Activated CD4-positive, alpha-beta T cell treated with anti-CD3 and anti-CD28 coated beads for 4 hours (primary cell): ENCODE measurements around the gene MS4A10.

Experiments
- DNase-seq, 2 donors: peaks; one replicate each; pipeline ENCODE4 v3.0.0-alpha.2; 2020

Gene MS4A10

DNA sequence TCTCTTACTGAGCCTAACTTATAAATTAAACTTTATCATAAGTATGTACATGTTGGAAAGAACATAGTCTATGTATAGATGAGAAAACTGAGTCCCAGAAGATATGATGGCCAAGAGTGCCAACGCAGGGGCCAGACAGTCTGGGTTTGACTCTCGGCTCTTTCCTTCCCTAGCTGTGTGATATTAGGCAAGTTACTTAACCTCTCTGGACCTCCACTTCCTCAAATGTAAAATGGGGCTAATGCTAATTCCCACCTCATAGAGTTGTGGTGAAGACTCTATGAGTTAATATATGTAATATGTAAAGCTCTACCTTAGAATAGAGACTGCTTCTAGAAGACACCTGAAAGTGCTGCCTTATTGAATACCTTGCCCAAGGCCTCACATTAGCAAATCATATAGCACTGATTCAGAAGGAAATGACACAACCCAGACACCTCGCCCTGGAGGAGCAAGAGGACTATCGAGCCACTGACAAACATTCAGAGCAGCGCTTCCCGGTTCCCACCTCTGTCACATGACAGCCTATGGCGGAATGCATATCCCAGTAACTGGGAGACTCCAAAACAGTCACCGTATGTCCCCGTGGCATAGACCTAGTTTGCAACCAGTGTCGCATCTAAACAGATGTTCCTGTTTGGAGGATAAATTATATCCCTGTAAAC lies 45.5 kb downstream of the MS4A10 start:
- no peak for DNase-seq

DNA sequence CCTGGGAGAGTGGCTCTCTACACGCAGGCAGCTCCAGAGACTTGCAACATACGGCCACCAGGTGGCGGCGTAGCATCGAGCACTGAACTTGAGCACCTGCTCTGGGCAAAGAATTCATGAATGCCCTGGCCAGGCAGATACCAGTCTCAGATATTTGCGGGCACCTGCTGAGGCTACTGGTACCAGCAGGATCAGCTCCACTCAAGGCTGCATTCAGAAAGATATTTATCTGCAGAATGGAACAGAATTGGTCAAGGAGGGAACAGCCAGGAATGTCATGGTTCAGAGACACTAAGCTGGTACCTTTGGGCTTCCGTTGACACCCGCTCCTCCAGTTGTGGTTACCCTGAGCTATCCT lies 46.0 kb downstream of the MS4A10 start:
- peak; percentile 71 to 79 for DNase-seq

DNA sequence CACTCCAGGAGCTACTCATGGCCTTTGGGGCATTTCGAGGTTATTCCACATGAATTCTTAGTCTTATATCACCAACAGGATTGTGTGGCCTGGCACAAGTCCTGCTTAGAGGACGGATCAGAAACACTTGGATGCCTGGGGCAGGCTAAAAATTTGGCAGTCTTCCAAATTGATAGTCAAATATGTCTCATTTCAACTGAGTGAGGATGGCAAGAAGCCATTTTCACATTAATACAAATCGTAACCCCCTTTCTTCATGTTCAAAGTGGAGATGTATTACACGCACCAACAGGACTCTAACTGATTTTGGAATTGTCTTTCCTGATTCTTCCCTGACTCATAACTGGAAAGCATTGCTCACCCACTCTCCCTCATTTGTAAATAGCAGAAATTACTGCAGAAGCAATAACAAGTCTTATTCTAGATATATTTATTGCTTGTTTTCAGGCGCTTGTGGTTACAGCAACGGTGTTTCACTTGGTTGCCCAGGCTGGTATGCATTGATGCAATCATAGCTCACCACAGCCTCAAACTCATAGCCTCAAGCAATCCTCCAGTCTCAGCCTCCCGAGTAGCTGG lies 46.5 kb downstream of the MS4A10 start:
- no peak for DNase-seq

DNA sequence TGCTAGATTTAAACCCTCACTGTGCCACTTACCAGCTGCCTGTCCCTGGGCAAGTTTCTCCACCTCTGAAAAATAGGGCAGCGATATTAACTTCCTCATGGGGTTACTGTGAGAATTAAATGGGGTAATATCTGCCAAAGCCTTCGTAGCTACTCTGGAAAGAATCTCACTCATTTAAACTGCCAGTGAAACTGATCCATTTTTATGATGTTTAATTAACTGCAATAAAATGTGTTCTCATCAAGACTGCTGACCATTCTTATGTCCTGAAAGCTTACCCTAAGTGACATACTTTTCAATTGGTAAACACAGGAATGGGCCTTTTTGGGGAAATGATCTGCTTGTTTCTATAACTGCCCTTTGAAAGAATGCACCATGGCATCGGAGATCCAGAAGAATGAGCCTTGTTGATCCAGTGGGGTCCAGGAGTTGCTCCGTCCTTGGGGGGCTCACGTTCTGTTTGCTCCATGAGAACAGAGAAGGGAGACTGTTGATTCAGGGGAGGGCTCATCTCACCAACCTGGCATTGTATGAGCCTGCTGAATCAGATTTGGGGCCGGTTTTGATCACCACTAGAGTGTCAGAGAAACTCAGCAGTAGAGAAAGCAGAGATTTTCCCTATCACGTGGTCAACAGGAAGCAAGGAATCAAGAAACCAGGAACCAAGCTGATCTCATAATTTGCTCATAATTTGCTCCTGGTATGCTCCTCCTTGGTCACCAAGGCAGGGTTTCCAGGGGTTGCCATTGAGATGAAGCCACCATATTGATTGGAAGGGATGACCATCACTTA lies 49.8 kb downstream of the MS4A10 start:
- no peak for DNase-seq

DNA sequence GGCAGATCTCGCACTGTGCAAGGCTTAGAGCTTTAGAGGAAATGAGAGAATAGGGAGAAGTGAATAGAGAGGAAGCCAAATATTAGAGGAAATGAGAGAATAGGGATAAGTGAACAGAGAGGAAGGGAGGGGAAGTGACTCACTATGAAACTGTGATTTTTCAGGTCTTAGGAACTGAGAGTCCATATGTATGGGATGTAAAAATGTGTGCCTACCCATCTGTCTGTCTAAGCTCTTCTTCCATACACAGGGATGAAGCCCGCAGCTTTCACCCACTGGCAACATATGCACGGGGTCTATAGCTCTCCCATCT lies 50.4 kb downstream of the MS4A10 start:
- no peak for DNase-seq

DNA sequence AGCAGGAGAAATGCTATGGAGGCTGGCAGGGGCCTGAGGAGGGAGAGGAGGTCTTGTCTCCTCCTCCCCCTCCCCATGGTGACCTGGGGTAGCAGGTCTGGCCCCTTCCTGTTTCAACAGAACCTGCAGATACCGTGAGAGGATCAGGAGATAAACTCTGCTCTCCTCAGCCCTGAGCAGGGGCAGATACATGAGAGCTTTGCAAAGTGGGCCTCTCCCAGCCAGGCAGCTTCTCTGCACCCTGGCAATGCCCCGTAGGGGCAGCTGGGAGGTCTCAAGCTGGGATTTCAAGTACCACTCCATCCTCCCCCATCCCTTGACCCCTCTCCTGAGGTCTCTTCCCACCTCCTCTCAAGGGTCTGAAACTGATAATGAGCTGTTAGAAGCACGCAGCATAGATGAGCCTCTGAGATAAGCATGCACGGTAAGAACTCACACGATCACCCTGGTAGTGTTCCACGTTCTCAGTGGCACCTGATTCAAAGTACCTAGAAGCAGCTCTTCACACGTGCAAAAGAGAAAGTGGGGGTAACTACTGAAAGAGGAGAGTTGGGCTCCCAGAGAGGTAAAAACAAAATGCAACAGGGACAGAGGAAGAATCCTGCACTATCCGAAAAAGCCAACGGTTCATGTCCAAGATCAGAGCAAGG lies 51.9 kb downstream of the MS4A10 start:
- DNase-seq = no peak

DNA sequence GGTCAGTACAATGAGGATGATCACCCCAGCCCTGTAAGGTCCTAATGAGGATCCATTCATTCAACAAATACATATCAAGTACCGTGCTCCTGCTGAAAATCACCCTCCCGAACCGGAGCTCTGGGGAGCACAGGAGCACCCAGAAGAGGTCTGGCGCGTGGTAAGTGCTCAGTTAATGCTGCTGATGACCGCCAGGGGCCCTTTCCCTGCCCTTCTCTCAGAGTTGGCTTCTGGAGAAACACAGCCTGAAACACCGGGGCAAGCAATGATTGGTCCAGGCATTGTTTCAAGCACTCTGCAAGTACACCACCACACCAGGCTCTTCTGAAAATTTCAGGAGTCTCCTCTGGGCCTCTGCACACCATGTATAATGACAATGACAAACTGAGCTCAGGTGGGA lies 53.0 kb downstream of the MS4A10 start:
- DNase-seq = no peak

DNA sequence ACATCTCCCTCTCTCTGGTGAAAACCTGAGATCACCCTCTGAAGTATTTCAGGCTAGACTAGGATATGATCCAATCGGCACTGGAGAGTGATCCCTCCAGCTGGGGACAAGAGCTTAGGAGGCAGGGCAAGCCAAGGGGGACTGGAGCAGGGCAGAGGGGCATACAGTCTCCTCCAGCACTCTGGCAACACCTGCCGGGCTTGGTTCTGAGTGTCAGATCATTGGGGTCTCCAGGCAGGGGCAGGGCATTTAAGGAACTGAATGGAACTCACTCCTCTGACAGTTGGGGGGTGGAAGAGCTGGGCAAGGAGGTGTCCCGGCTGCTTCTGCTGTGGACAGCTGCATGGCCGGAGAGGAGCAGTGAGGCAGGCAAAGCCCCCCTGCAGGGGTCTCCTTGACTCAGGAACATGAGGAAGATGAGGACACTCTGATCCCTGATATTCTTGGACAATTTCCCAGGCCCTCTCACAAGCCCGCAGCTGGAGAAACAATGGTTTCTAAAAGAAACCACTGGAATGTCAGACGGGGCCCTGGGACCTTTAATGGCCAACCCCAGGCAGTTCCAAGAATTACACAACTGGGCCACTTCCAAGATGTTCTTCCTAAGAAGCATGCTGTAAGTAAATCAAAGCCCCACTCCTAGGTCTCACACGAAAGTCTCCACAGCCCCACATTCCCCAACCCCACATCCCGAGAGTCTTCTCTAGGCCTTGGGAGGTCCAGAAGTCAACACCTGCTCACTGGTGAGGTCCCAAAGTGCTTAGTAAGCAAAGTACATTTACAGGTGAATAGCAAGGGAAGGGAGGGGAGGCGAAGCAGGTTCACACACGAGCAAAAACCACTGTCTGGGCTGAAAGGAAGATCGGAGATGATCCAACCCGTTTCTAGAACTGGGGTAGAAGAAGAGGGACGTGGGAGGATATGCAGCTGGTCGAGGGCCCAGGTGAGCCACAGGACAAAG lies 55.6 kb downstream of the MS4A10 start:
- no peak for DNase-seq

DNA sequence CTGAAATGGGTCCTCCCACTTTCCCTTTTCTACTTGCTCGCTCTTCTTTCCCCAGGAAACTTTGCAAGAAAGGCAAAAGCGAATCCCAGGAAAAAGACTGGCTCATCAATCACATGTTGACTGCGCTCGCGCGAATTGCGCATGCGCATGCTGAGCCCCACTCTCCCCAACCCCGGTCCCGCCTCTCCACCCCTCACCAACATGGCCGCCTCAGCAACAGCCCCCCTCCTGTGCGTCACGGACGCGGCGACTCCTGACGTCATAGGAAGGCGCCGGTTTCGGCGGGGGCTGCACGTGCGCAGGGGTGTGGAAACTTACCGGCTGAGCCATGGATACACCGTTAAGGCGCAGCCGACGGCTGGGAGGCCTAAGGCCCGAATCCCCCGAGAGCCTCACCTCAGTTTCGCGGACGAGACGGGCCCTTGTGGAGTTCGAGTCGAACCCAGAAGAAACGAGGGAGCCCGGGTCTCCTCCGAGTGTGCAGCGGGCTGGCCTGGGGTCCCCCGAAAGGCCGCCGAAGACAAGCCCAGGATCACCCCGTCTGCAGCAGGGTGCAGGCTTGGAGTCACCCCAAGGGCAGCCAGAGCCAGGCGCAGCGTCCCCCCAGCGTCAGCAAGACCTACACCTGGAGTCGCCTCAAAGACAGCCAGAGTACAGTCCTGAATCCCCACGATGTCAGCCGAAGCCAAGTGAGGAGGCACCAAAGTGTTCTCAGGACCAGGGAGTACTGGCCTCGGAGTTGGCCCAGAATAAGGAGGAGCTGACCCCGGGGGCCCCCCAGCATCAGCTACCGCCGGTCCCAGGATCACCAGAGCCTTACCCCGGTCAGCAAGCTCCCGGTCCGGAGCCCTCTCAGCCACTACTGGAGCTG lies 56.9 kb downstream of the MS4A10 start, which contains the start of gene CCDC86:
CCDC86 (plus strand) TSS at position 317 of the 871 bp plus-strand sequence; CDS start at position 329, 12 bp downstream.
- peak; percentile 97 to 99 for DNase-seq

DNA sequence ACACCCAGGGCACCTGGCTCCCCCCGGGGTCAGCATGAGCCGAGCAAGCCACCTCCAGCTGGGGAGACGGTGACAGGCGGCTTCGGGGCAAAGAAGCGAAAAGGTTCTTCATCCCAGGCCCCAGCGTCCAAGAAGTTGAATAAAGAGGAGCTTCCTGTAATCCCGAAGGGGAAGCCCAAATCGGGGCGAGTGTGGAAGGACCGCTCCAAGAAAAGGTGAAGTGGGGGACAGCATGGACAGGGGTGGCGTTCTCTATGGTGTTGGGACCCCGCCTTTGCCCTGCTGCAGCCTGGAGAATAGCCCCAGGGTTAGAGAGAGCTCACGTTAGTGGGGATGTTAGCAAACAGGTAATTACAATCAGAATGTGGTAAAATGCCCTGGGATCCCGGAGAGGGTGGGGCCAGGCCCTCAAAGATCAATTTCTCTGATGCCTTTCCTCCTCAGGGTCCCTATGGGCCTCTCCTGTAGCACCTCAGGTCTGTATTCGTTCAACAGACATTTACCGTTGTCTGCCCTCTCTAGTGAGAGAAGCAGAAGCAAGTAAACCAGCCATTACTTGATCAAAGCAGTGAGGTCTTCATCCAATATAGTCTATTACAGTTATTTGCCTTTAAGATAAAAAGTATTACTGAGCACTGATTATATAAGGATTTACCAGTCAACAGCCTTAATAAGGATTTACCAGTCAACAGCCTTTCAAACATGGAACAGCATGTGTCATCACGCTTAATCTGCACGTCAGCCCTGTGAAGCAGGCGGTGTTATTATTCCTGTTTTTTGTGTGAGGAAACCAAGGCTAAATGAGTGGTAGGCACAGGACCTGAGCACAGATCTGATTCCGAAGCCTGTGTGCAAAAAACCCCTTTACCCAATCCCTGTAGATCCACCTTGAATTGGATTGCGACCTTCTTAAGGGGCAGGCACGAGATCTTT lies 57.8 kb downstream of the MS4A10 start:
- DNase-seq = peak in 1 of 2 donors; percentile 14

DNA sequence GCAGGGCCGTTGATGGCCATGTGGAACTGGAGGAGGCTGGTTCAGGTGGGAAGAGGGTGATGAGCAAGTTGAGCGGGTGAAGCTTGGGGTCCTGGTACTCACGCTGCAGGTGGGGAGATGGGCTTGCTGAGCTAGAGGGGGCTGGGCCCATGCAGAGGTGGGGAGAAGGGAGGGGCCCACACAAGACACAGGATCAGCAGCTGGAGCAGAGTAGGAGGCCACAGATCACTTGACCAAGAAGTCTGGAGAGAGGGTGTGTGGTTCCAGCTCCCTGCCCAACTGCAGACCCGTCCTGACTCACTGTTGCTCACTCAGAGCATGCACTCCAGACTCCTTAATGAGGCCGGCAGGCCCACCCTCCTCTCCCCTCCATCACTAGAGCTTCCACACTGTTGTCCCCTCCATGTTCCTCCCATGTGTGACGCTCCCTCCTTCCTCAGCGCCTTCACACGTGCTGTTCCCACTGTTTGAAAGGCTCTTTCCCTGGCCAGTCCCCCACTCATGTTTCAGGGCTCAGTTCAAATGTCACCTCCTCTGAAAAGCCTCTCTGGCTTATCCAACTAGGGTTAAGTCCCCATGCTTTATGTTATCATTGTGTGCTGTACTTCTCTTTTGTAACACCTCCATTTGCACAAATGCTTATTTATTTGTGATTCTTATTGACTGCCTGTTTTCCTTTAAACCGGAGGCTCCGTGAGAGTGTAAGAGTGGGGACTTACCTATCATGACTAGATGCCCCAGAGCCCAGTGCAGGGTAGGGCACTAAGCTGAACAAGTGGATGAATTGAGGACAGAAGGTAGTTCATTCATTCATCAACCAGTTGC lies 59.1 kb downstream of the MS4A10 start:
- DNase-seq = no peak

DNA sequence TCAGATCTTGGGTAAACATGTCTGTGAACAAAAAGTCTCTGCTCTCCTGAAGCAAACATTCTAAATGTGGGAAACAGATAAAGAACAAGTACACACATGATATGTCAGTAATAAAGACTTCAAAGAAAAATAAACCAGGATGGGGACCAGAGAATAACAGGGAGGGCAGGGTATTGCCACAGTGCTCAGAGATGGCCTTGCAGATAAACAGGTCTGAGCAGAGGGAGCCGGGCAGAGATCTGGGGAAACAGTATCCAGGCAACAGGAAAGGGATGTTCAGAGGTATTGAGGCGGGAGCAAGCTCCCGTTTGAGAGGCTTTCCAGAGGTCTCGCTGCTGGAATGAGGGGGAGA lies 59.7 kb downstream of the MS4A10 start:
- DNase-seq = no peak

DNA sequence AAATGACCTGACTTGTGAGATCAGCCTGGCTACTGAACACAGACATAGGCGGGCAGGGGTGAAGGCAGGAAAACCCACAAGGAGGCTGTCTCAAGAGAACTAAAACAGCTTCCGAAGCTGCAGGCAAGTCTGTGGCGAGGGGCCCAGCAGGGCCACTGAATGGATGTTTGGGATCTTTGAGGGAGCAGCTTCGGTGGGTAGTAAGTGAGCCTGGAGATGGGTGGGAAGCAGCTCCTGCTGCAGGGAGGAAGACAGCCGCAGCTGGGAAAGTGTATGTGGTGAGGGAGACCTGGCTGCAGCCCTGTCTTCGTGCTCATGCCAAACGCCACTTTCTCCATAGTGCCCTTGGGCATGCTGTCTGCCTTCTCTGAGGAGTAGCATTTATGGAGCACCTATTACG lies 60.2 kb downstream of the MS4A10 start:
- DNase-seq = no peak

DNA sequence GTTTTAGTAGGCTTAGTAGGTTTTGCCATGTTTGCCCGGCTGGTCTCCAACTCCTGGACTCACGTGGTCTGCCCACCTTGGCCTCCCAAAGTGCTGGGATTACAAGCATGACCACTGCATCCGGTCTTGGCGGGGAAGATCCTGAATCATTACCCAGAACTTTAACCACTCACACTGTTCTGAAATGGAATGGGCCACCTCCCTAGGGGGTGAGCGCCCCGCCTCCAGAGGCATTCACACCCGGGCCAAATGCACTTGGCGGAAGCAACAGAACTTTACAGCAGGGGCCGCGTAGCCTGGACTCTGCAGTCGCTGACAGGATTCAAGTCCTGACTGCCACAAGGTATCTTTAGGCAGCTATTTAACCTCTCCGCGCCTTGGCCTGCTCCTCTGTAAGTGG lies 62.1 kb downstream of the MS4A10 start:
- DNase-seq = no peak

DNA sequence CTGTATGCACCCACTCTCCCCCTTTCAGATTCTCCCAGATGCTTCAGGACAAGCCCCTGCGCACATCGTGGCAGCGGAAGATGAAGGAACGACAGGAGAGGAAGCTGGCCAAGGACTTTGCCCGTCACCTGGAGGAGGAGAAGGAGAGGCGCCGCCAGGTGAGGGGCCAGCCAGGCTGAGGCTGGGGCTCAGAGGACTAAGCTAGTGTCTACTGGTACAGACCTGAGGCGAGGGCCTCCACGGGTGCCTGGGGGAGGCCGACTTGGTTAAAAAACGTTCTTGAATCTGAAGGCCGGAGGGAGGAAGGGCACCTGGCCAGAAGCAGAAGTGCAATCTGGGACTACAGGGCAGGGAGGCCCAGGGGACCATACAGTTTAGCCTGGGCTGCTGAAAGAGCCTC lies 62.8 kb downstream of the MS4A10 start:
- DNase-seq = no peak

DNA sequence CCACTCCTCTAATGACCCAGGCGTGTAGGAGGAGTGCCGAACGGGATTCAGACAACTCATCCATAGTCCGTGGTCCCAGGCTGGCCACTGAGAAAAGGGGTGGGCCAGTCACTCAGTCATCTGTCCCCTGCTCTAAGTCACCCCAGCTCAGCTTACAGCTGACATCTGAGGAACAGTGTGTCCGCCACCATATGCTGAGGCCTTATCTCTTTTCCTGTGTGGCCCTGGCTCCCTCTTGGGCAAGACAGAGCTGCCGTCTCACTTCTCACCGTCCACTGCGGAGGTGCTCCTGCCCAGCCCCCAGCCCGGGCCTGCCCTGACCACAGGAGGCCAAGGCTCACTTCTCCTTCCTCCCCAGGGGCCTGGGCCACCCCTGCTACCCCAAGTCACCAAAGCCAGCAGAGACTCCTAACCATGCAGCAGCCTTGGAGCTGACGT lies 63.6 kb downstream of the MS4A10 start:
- no peak for DNase-seq

DNA sequence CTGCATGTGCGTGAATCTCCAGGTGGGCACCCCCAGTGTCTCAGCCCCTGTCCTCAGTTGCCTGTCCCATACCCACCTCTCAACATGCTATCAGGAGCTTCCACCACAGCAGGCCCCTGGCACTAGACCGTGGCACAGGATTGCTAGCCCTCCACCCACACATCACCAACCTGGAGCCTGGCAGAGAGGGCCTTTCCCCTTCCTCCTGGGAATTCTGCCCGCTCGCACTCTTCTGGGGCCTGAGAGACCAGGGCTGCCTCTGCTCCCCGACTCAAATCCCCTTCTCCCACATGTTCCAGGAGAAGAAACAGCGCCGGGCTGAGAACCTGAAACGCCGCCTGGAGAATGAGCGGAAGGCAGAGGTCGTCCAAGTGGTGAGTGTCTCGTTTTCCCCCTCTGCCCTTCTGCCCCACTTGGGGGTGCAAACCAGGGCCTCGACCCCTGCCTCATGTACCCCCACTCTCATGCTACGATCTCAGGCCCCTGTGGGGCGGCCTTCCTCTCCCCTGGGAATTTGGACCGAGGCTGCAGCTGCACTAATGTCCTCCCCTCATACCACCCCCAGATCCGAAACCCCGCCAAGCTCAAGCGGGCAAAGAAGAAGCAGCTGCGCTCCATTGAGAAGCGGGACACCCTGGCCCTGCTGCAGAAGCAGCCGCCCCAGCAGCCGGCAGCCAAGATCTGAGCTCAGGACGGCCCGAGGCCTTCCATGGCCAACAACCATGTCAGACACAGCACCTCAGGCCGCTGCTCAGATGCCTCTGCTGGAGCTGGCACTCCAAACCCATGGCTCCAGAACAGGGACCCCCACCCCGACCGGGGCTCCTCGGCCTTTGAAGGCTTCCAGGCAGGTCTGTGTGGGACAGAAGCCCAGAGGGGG lies 64.7 kb downstream of the MS4A10 start:
- no peak for DNase-seq
